Subcutaneous abdominal adipose tissue (tissue), 5 donors: Measurements from ENCODE around the gene ERCC4.

ENCODE experiments used
- H3K27ac ChIP-seq: one replicate; pipeline ENCODE4 v1.7.0; 2013; ENCODE audit warnings: low read depth, mild to moderate bottlenecking, inconsistent platforms, low read length, moderate library complexity
- H3K27me3 ChIP-seq, 5 donors: one replicate each; pipeline ENCODE4 v1.7.0; 2013; ENCODE audit warnings: low read length in 5 of 5, inconsistent platforms in 1 of 5; ENCODE audit not compliant: control insufficient read depth in 5 of 5, insufficient read depth in 4 of 5
- H3K36me3 ChIP-seq, 5 donors: one replicate each; pipeline ENCODE4 v1.7.0; 2013; ENCODE audit warnings: low read length in 5 of 5; ENCODE audit not compliant: control insufficient read depth in 5 of 5, insufficient read depth in 5 of 5
- H3K4me1 ChIP-seq, 5 donors: one replicate each; pipeline ENCODE4 v1.7.0; 2013; ENCODE audit warnings: low read length in 5 of 5, mild to moderate bottlenecking in 3 of 5, moderate library complexity in 1 of 5; ENCODE audit not compliant: control insufficient read depth in 5 of 5, insufficient read depth in 5 of 5
- H3K4me3 ChIP-seq, 5 donors: one replicate each; pipeline ENCODE4 v1.7.0; 2013; ENCODE audit warnings: low read length in 5 of 5, low read depth in 1 of 5
- H3K9ac ChIP-seq, 5 donors: one replicate each; pipeline ENCODE4 v1.7.0; 2013; ENCODE audit warnings: low read length in 5 of 5, mild to moderate bottlenecking in 4 of 5, moderate library complexity in 3 of 5
- H3K9me3 ChIP-seq, 5 donors: one replicate each; pipeline ENCODE4 v1.7.0; 2013; ENCODE audit warnings: low read length in 5 of 5; ENCODE audit not compliant: control insufficient read depth in 5 of 5
- donor health status: healthy.
- donor health status: healthy.
- donor health status: healthy.
- donor health status: healthy.
- donor health status: healthy.

Gene ERCC4

DNA sequence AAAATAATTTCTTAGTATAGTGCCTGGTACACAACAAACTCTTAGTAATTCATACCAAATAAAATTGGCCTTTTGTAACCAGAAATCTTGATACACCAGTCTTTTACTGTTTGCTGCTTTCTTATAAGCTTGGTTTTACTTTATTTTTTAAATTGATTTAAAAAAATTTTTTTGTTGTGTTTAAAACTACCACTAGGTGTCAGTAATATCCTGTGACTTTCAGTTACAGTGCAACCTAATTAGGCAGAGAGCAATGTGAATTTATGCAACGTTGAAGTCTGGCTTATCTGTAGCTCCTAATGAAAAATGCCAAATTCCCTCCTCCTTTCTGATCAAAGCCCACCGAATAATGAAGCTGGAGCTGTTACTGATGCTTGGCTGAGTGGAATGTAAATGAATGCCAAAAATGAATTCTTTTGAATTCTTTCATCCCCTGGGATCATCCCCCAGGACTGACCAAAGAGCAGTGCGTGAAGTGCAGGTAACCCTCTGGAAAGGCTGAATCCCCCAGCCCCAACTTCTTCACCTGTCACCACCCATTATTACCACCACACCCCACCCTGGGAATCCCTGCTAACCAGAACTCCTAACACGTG is 3.8 kb downstream of the ERCC4 start:
- Histone ChIP-seq H3K4me1 (peaks cover 3 to 23% (median 22%) of the 10 kb centered on the region in 5 donors), H3K27me3 (no peaks in the 10 kb centered on the region), H3K9me3 (no peaks in the 10 kb centered on the region), H3K36me3 (peaks cover 5 to 20% (median 13%) of the 10 kb centered on the region in 5 donors), H3K4me3 (no peak overlapping the region), H3K9ac (no peak overlapping the region), H3K27ac (no peak overlapping the region)

DNA sequence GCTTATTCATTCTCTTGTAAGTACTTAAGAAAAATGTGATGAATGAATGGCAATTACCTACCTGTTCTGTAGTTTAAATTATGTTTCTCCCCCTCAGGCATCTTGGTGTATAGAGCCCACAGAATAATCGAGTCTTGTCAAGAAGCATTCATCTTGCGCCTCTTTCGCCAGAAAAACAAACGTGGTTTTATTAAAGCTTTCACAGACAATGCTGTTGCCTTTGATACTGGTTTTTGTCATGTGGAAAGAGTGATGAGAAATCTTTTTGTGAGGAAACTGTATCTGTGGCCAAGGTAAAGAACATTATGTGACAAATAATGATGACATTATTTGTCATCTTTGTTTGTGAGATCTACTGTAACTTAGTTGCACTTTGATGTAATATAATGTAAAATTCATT is 6.5 kb downstream of the ERCC4 start:
- H3K9me3 ChIP-seq = no peaks in the 10 kb centered on the region
- H3K4me1 ChIP-seq = peaks cover 0 to 6% (median 4%) of the 10 kb centered on the region in 5 donors
- H3K27me3 ChIP-seq = no peaks in the 10 kb centered on the region
- peaks cover 5 to 20% (median 18%) of the 10 kb centered on the region in 5 donors for H3K36me3 ChIP-seq
- no peak overlapping the region for H3K4me3 ChIP-seq
- peak overlapping the region in 1 of 5 donors; percentile 40 for H3K9ac ChIP-seq
- H3K27ac ChIP-seq = no peak overlapping the region

DNA sequence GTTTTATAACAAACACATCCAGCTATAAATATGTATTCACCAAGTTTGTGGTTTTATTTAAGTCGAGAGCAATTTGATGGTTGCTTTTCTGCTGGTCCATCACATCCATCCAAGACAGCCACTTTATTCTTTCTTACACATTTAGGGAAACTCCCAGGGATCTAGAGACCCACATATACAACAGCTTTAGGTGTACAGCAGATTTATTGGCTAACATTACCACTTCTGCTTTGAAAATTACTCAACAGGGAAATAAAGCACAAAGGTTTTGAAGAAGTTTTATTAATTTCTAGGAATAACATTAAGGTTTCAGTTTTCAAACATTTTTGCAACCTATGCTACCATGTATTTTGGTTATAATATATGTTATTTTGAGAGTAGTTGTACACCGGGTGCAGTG is 6.9 kb downstream of the ERCC4 start:
- Histone ChIP-seq H3K27me3 (no peaks in the 10 kb centered on the region), H3K27ac (no peak overlapping the region), H3K9ac (peak overlapping the region in 1 of 5 donors; percentile 40), H3K4me1 (peaks cover 0 to 6% (median 4%) of the 10 kb centered on the region in 5 donors), H3K4me3 (no peak overlapping the region), H3K9me3 (no peaks in the 10 kb centered on the region), H3K36me3 (peaks cover 5 to 20% (median 19%) of the 10 kb centered on the region in 5 donors)

DNA sequence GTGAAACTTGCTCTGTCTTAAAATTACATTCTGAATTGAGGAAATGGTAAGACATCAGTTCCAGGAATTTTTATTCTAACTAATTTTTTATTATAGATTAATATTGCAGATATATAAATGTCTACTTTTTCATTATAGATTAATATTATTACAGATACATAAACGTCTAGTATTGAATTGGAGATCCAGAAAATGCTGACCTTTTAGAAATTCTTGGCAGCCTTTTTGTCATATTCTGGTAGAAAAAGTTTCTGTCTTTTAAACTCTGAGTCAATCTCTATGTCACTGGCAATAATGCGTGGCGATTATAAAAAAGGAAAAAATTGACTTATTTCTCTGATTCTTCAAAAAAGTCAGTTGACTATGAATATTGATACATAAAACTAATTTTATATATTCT is 8.7 kb downstream of the ERCC4 start:
- Histone ChIP-seq H3K27me3 (no peaks in the 10 kb centered on the region), H3K9ac (no peak overlapping the region), H3K4me1 (peaks cover 0 to 6% (median 4%) of the 10 kb centered on the region in 5 donors), H3K27ac (no peak overlapping the region), H3K4me3 (no peak overlapping the region), H3K36me3 (peaks cover 0 to 19% (median 12%) of the 10 kb centered on the region in 5 donors), H3K9me3 (no peaks in the 10 kb centered on the region)

DNA sequence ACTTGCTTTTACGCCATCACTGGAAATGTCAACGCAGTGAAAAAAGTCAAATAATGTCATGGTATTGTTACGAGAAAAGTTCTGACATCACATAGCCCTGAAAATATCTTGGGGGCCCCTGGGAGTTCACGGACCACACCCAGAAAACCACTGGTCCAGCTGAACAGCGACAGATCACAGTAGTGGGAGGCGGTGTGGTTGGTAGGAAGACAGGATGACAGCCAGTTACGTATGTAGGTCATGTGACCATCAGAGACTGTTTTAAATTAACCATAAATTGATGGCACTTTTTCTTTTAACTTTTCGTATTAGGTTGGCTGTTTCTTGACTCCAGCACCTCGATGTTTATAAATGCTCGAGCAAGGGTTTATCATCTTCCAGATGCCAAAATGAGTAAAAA is 11.9 kb downstream of the ERCC4 start:
- H3K9me3 ChIP-seq = no peaks in the 10 kb centered on the region
- no peak overlapping the region for H3K9ac ChIP-seq
- no peaks in the 10 kb centered on the region for H3K27me3 ChIP-seq
- H3K27ac ChIP-seq = no peak overlapping the region
- H3K4me1 ChIP-seq = peaks cover 2 to 11% (median 8%) of the 10 kb centered on the region in 5 donors
- no peak overlapping the region for H3K4me3 ChIP-seq
- H3K36me3 ChIP-seq = peaks cover 11 to 21% (median 12%) of the 10 kb centered on the region in 5 donors

DNA sequence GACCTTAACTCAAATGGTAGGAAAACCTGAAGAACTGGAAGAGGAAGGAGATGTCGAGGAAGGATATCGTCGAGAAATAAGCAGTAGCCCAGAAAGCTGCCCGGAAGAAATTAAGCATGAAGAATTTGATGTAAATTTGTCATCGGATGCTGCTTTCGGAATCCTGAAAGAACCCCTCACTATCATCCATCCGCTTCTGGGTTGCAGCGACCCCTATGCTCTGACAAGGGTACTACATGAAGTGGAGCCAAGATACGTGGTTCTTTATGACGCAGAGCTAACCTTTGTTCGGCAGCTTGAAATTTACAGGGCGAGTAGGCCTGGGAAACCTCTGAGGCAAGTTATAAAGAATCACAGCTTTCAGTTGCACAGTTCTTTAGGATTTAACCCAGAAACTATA is 15.5 kb downstream of the ERCC4 start:
- H3K4me1 ChIP-seq = peaks cover 2 to 27% (median 9%) of the 10 kb centered on the region in 5 donors
- H3K9me3 ChIP-seq = no peaks in the 10 kb centered on the region
- no peaks in the 10 kb centered on the region for H3K27me3 ChIP-seq
- H3K4me3 ChIP-seq = no peak overlapping the region
- peaks cover 10 to 34% (median 18%) of the 10 kb centered on the region in 5 donors for H3K36me3 ChIP-seq
- H3K27ac ChIP-seq = no peak overlapping the region
- no peak overlapping the region for H3K9ac ChIP-seq

DNA sequence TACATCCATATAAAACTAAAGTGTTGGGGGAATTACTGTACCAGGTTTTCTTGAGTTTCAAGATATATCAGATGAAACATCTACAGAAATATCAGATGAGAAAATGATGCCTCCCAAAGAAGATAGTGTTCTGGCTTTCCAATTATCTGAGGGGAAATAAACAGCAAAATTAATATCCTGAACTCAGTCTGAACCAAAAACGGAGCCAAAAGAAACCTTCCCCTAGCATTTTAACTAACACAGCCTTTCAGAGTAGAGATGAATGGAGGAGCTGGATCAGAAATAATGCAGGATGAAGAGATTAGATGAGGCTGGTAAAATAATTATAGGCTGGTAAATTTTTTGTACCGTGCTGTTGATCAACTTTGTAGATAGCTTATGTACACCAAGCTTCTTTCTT is 16.2 kb downstream of the ERCC4 start:
- peaks cover 10 to 32% (median 18%) of the 10 kb centered on the region in 5 donors for H3K36me3 ChIP-seq
- H3K9ac ChIP-seq = peak overlapping the region in 1 of 5 donors; percentile 6
- peaks cover 2 to 32% (median 12%) of the 10 kb centered on the region in 5 donors for H3K4me1 ChIP-seq
- H3K9me3 ChIP-seq = no peaks in the 10 kb centered on the region
- H3K4me3 ChIP-seq = no peak overlapping the region
- H3K27ac ChIP-seq = peak overlapping the region; percentile 6
- H3K27me3 ChIP-seq = no peaks in the 10 kb centered on the region

DNA sequence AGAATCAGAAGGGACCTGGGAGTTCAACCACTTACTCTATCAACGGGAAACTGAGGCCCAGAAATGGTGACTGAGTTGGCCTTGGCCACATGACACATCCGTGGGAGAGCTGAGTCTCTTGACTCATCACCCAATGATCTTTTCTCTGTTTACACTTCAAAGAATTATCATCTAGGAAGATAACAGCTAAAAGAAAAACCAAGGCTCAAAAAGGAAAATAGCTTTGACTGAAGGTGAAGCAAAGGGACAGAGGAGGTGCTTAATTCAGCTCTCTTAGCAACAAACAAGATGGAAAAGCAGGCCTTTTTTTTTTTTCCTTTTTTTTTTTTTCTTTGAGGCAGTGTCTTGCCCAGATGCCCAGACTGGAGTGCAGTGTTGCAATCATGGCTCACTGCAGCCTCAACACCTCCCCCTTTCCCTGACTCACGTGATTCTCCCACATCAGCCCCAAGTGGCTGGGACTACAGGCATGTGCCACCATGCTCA is 16.7 kb downstream of the ERCC4 start:
- Histone ChIP-seq H3K27me3 (no peaks in the 10 kb centered on the region), H3K27ac (peak overlapping the region; percentile 69), H3K9ac (no peak overlapping the region), H3K4me1 (peaks cover 2 to 32% (median 12%) of the 10 kb centered on the region in 5 donors), H3K9me3 (no peaks in the 10 kb centered on the region), H3K4me3 (no peak overlapping the region), H3K36me3 (peaks cover 10 to 27% (median 18%) of the 10 kb centered on the region in 5 donors)

GRCh38 chr16:13937411-13937810 is 17.5 kb downstream of the ERCC4 start:
- Histone ChIP-seq H3K4me3 (no peak overlapping the region), H3K9ac (no peak overlapping the region), H3K27me3 (no peaks in the 10 kb centered on the region), H3K36me3 (peaks cover 10 to 22% (median 13%) of the 10 kb centered on the region in 5 donors), H3K4me1 (peaks cover 2 to 32% (median 12%) of the 10 kb centered on the region in 5 donors), H3K9me3 (no peaks in the 10 kb centered on the region), H3K27ac (peak overlapping the region; percentile 69)

GRCh38 chr16:13938480-13938879 is 18.5 kb downstream of the ERCC4 start:
- peaks cover 2 to 32% (median 12%) of the 10 kb centered on the region in 5 donors for H3K4me1 ChIP-seq
- peaks cover 10 to 22% (median 12%) of the 10 kb centered on the region in 5 donors for H3K36me3 ChIP-seq
- no peak overlapping the region for H3K9ac ChIP-seq
- H3K4me3 ChIP-seq = no peak overlapping the region
- H3K9me3 ChIP-seq = no peaks in the 10 kb centered on the region
- peak overlapping the region; percentile 69 for H3K27ac ChIP-seq
- no peaks in the 10 kb centered on the region for H3K27me3 ChIP-seq
